HG02973 (cell line): Measurements from ENCODE around the gene POU6F2.
A peak's percentile ranks its signal among the peaks of the same experiment; 100 is the strongest.
"Not testable (repeated sequence)": the region's sequence is repeated elsewhere in the genome, so short reads cannot be mapped to it uniquely, and the experiment has no call there.

ENCODE experiments used
- ATAC-seq: cut with Tn5 transposase; IDR thresholded peaks from one replicate; pipeline ENCODE4 v1.9.1; 2021; ENCODE audit warnings: moderate library complexity; ENCODE audit not compliant: unreplicated experiment

The POU6F2 gene

DNA sequence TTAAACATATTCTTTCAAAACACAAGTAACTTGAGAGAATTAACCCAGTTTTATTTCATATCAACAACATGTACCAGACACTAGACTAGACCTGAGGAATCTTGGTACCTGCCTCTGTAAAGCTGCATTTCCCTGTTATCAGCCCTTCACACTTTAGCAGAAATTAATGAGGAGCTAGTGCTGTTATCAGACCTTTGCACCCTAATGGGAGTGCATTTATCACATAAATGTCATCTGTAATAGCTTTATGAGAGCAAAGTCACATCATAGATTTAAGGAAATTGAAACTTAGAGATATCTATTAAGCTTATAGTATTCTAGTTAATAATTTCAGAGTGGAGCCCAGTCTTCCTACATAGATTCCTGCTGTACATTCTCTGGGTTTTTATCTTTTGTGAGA is 318.1 kb downstream of the POU6F2 start:
- no peak for ATAC-seq

- ATAC-seq, result no peak
Observed at GRCh38 chr7:39299695-39300094, 322.0 kb downstream of the POU6F2 start.

- ATAC-seq, result no peak
Observed at GRCh38 chr7:39300276-39300675, 322.6 kb downstream of the POU6F2 start.

DNA sequence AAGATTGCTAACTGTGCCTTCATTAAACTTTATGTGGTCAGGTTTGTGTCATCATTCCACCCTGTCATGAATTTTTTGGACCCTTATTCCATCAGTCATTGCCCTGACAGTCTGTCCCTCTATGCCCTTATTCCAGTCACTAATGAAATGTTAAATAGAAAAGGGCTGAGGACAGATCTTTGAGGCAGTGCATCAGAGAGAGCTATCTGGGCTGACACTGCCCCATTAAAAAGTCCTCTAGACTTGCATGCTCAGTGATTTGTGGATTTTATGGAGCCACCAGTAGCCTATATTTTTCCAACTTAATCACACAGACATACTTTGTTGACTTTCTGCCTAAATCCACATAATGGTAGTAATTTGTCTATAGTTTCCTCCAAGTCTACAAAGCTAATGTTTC is 323.8 kb downstream of the POU6F2 start:
- no peak for ATAC-seq

DNA sequence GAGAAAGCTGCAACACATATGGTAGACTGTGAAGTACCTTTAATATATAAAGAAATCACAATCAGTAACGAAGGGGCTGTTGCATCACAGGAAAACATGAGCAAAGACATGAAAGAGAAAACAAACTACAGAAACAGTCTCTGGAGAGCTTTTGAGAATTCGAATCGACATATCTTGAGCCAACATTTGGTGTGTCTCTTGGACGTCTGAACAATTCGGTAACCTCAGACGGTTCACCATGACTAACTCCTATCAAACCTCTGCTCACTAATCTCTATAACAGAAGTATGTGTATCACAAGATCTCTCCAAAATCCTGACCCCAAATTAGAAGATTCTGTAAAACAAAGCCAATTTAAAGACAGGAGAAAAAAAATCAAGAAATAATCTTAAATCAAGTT is 326.5 kb downstream of the POU6F2 start:
- no peak for ATAC-seq

- ATAC-seq, result peak; percentile 52
Observed at GRCh38 chr7:39304668-39305405, 327.1 kb downstream of the POU6F2 start.

- no peak for ATAC-seq
Observed at GRCh38 chr7:39306016-39306570, 328.4 kb downstream of the POU6F2 start.

DNA sequence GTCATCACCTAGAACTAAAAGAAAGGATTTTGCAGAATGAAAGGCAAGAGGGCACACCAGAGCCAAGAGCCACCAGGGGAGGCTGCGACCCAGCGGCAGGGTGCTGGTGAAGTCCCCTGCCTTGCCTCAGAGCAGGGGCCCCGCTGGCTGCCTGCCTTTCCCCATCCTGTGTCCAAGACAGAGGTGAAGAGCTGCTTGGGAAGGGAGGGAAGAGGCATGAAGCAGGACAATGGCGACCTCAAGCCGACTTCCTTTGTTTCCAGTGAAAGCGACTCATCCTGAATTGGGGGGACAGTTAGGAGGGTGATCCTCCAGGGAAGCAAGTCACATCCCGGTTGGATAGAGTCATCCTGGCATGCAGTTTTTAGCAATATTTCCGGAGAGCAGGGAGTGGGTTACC is 333.0 kb downstream of the POU6F2 start:
- ATAC-seq, result no peak

GRCh38 chr7:39312254-39312989 is 334.7 kb downstream of the POU6F2 start:
- no peak for ATAC-seq

GRCh38 chr7:39313376-39313775 is 335.7 kb downstream of the POU6F2 start:
- ATAC-seq, result no peak

DNA sequence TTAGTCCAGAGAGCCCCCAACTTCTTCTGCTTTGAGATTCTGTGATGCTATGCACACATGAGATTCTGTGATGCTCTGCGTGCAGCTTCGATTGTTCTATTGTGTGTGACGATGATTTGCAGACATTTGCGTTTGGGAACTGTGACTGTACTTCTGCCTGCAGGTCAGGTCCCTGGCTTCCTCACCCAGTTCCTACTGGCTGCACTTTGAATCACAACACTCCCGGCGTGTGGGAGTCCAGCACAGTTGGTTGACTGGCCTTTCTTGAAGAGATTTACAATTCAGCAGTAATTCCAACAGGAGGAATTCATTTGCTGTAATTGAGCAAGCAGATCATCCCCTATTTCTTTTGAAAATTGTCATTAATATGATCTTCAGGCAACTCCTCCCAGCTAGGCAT is 336.3 kb downstream of the POU6F2 start:
- no peak for ATAC-seq

DNA sequence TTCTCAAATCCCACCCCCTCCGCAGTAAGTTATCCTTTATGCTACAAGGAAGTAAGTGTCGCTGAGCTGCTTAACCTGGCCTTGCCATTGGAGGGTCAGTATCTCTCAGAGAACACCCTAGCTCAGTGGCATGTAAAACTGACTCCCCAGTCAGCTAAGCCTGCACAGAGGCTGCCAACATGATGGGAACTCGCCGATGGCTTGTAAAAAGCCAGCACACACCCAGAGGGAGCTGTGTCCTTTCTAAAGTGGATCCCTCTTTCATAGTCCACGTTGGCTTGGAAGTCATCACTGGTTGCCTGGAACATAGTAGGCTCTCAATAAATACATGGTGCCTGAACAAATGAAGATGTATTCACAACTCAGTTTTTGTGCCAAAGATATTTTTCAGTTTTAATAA is 339.4 kb downstream of the POU6F2 start:
- ATAC-seq, result no peak

- ATAC-seq, result no peak
Observed at GRCh38 chr7:39317896-39318295, 340.2 kb downstream of the POU6F2 start.

GRCh38 chr7:39321245-39321644 is 343.5 kb downstream of the POU6F2 start:
- no peak for ATAC-seq

DNA sequence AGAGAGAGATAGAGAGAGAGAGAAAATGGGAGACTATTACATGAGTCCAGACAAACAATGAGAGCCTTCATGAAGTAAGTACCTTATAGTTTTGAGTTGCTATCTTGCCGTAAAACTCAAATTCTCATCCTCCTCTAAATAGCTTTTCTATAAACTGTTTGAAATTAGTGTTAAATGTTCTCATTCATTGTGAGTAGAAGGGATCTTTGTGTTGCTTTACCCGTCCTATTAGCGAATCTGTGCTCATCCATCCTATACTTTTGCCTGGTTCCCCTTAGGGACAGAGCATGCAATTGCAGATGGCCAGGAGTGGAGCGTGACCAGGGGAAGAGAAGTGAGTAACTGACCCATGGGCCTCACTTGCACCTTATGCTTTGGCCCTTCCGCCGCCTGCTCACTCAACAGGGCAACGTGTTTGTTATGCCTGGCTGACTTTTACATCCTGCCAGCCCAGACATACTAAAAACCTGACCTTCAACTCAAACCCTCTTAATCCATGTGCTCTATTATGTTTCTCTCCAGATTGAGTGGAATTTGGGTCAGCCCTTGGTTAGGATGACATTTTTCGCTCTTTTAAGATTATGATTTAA is 344.3 kb downstream of the POU6F2 start:
- no peak for ATAC-seq

- no peak for ATAC-seq
Observed at GRCh38 chr7:39324139-39324760, 346.5 kb downstream of the POU6F2 start.

DNA sequence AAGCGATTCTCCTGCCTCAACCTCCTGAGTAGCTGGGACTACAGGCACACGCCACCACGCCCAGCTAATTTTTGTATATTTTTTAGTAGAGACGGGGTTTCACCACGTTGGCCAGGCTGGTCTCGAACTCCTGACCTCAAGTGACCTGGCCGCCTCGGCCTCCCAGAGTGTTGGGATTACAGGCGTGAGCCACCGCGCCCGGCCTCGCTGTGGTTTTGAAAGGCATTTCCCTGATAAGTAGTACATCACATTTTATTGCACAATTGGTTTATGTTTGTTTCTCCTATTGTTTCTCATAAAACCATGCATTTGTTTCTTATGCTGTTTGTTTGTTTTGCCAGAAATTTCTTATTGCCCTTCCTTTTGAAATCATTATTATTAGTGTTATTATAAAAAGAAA is 353.9 kb downstream of the POU6F2 start:
- ATAC-seq, result not testable (repeated sequence)

DNA sequence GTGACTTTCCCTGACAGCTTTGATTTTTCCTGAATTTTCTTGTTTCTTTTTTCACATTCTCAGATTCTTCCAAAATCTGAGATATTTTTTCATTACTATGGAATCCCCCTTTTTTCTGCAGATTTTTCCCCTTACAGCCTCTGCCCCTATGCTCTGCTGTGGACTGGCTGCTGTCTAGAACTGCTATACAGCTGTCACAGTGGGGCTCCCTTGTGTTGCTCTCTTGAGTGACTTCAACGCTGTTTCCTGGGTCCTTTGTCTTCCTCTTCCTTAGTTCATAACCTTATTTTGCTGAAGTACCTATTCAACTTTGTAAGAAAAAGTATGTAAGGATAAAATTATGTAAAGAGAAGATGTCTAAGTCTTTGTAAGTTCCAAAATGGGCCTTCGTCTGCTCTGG is 354.4 kb downstream of the POU6F2 start:
- no peak for ATAC-seq

GRCh38 chr7:39333701-39334100 is 356.0 kb downstream of the POU6F2 start:
- no peak for ATAC-seq

GRCh38 chr7:39336442-39336841 is 358.7 kb downstream of the POU6F2 start:
- ATAC-seq, result no peak

GRCh38 chr7:39338716-39339115 is 361.0 kb downstream of the POU6F2 start:
- ATAC-seq, result no peak
